GM23338 (cell line): Measurements from ENCODE around the gene NELFCD. TPM values are rescaled to one million over a fixed set of nuclear protein-coding genes. Genes with fewer than 3 reads are reported as not detected.
A peak's percentile ranks its signal among the peaks of the same experiment; 100 is the strongest.

ENCODE experiments used
- ATAC-seq: fragments of 200-7000 bp; cut with Tn5 transposase; 3 replicates; pipeline ENCODE4 v1.9.1; 2020
- DNase-seq: peaks from one replicate; pipeline ENCODE4 v3.0.0-alpha.2; 2015; ENCODE audit warnings: low spot score
- H2AFZ ChIP-seq: fragments of 200-600 bp; sonication (generic); 2 replicates; pipeline ENCODE4 v1.8.0; 2016; ENCODE audit warnings: antibody characterized with exemption, mild to moderate bottlenecking, moderate library complexity
- H3F3A ChIP-seq: fragments of 200-600 bp; sonication (generic); replicated peaks from 2 replicates; pipeline ENCODE4 v1.8.0; 2017; ENCODE audit warnings: antibody characterized with exemption, mixed run types, low read depth
- H3K27ac ChIP-seq: fragments of 200-600 bp; sonication (generic); 2 replicates; pipeline ENCODE4 v1.6.1; 2016; ENCODE audit warnings: low read depth
- H3K27me3 ChIP-seq: fragments of 200-600 bp; sonication (generic); 2 replicates; pipeline ENCODE4 v1.8.0; 2016; ENCODE audit warnings: mild to moderate bottlenecking, mixed run types, moderate library complexity; ENCODE audit not compliant: insufficient read depth
- H3K36me3 ChIP-seq: fragments of 200-600 bp; sonication (generic); 2 replicates; pipeline ENCODE4 v1.8.0; 2016; ENCODE audit warnings: mild to moderate bottlenecking; ENCODE audit not compliant: insufficient read depth
- H3K4me1 ChIP-seq: fragments of 200-600 bp; sonication (generic); 2 replicates; pipeline ENCODE4 v1.8.0; 2016; ENCODE audit warnings: mild to moderate bottlenecking, moderate library complexity; ENCODE audit not compliant: insufficient read depth
- H3K4me2 ChIP-seq: fragments of 200-600 bp; sonication (generic); 2 replicates; pipeline ENCODE4 v1.7.1; 2017; ENCODE audit warnings: mixed run types
- H3K4me3 ChIP-seq: fragments of 200-600 bp; sonication (generic); 2 replicates; pipeline ENCODE4 v1.6.1; 2016; ENCODE audit warnings: mixed run types
- H3K79me2 ChIP-seq: fragments of 200-600 bp; sonication (generic); replicated peaks from 2 replicates; pipeline ENCODE4 v1.8.0; 2017; ENCODE audit warnings: mild to moderate bottlenecking; ENCODE audit not compliant: insufficient read depth
- H3K9me2 ChIP-seq: fragments of 200-600 bp; sonication (generic); 2 replicates; pipeline ENCODE4 v1.8.0; 2017; ENCODE audit not compliant: insufficient read depth
- H4K20me1 ChIP-seq: fragments of 200-600 bp; sonication (generic); replicated peaks from 2 replicates; pipeline ENCODE4 v1.8.0; 2017; ENCODE audit warnings: mild to moderate bottlenecking; ENCODE audit not compliant: insufficient read depth
- H3K27ac Mint-ChIP-seq: 2 replicates; pipeline ENCODE4 v1.8.0; 2020; ENCODE audit warnings: inconsistent platforms, mild to moderate bottlenecking, moderate library complexity, mixed read lengths
- H3K27me3 Mint-ChIP-seq: 3 replicates; pipeline ENCODE4 v1.8.0; 2022; ENCODE audit warnings: low read depth, mild to moderate bottlenecking, moderate library complexity, mixed read lengths, inconsistent platforms; ENCODE audit not compliant: insufficient read depth, poor library complexity
- H3K36me3 Mint-ChIP-seq: 3 replicates; pipeline ENCODE4 v1.8.0; 2021; ENCODE audit warnings: low read depth, mild to moderate bottlenecking, inconsistent platforms, moderate library complexity, mixed read lengths
- H3K4me1 Mint-ChIP-seq: 3 replicates; pipeline ENCODE4 v1.8.0; 2020; ENCODE audit warnings: mild to moderate bottlenecking, inconsistent platforms, mixed read lengths
- H3K4me3 Mint-ChIP-seq: 3 replicates; pipeline ENCODE4 v1.8.0; 2021; ENCODE audit warnings: moderate library complexity, mild to moderate bottlenecking, inconsistent platforms, mixed read lengths
- H3K9me3 Mint-ChIP-seq: 3 replicates; pipeline ENCODE4 v1.8.0; 2020; ENCODE audit warnings: moderate library complexity, mild to moderate bottlenecking, inconsistent platforms, mixed read lengths
- CREB1 ChIP-seq: fragments of 250-450 bp; sonication (Bioruptor Pico); IDR thresholded peaks from 2 replicates; pipeline ENCODE4 v1.5.0; 2020; ENCODE audit warnings: low read depth, mild to moderate bottlenecking, moderate library complexity
- CTCF ChIP-seq, 2 experiments: fragments of 200-600 bp in 1 of 2; sonication (generic) in 1 of 2; conservative IDR thresholded peaks; 2 replicates each; pipeline versions ENCODE4 v1.5.1 to v1.6.1; 2016 to 2017; ENCODE audit warnings: antibody characterized with exemption in 2 of 2, low read depth in 2 of 2, mild to moderate bottlenecking in 2 of 2, moderate library complexity in 1 of 2
- ETS1 ChIP-seq: IDR thresholded peaks from 2 replicates; pipeline ENCODE4 v1.6.1; 2016; ENCODE audit warnings: antibody characterized with exemption
- EZH2 ChIP-seq: fragments of 200-600 bp; sonication (generic); IDR thresholded peaks from one replicate; pipeline ENCODE4 v1.8.0; 2017; ENCODE audit warnings: antibody characterized with exemption, mild to moderate bottlenecking, low read depth; ENCODE audit not compliant: unreplicated experiment
- EZH2phosphoT487 ChIP-seq: fragments of 200-600 bp; sonication (generic); IDR thresholded peaks from one replicate; pipeline ENCODE4 v1.8.1; 2018; ENCODE audit warnings: antibody characterized with exemption; ENCODE audit not compliant: unreplicated experiment
- JUNB ChIP-seq: IDR thresholded peaks from one replicate; pipeline ENCODE4 v1.6.1; 2016; ENCODE audit warnings: antibody characterized with exemption; ENCODE audit not compliant: unreplicated experiment
- NANOG ChIP-seq: IDR thresholded peaks from 2 replicates; pipeline ENCODE4 v1.6.1; 2016; ENCODE audit warnings: antibody characterized with exemption, borderline replicate concordance
- POLR2AphosphoS5 ChIP-seq: IDR thresholded peaks from 2 replicates; pipeline ENCODE4 v1.6.1; 2016; ENCODE audit warnings: antibody characterized with exemption, low read depth
- REST ChIP-seq: IDR thresholded peaks from one replicate; pipeline ENCODE4 v1.6.1; 2018; ENCODE audit warnings: antibody characterized with exemption; ENCODE audit not compliant: unreplicated experiment
- STAT1 ChIP-seq: IDR thresholded peaks from one replicate; pipeline ENCODE4 v1.6.1; 2016; ENCODE audit warnings: antibody characterized with exemption; ENCODE audit not compliant: unreplicated experiment
- ZNF114 ChIP-seq: fragments of 250-450 bp; sonication (Bioruptor Pico); IDR thresholded peaks from 2 replicates; pipeline ENCODE4 v1.5.0; 2020; ENCODE audit warnings: mild to moderate bottlenecking, moderate library complexity
- ZNF331 ChIP-seq: fragments of 250-450 bp; sonication (Bioruptor Pico); IDR thresholded peaks from 2 replicates; pipeline ENCODE4 v1.5.0; 2020; ENCODE audit warnings: low read depth, mild to moderate bottlenecking, moderate library complexity
- ZNF462 ChIP-seq: fragments of 250-450 bp; sonication (Bioruptor Pico); IDR thresholded peaks from 2 replicates; pipeline ENCODE4 v1.5.0; 2020; ENCODE audit warnings: mild to moderate bottlenecking, moderate library complexity
- polyA plus RNA-seq: library from polyadenylated mRNA; unstranded; fragments of >200 nt; fragmentation: Nextera tagmentation; extraction: Ambion mirVana; gene quantifications from 2 replicates; pipeline ENCODE4 v1.2.1, GENCODE V29; 2016
- total RNA-seq: library from RNA; depleted of rRNA; stranded (reverse); fragments of >200 nt; shearing (Covaris generic); gene quantifications from 2 replicates; pipeline ENCODE4 v1.2.3, GENCODE V29; 2014

The NELFCD gene
- total and polyA plus RNA-seq, 2 experiments from 2014 or later, result 52.9 to 75.8 TPM

- no peak overlapping the region for H3K4me2 ChIP-seq
- Mint-ChIP-seq H3K36me3 (peaks cover 6% of the 10 kb centered on the region), H3K27me3 (peaks cover 12% of the 10 kb centered on the region), H3K27ac (no peak overlapping the region), H3K9me3 (peaks cover 14% of the 10 kb centered on the region; the same call in 2 of the 3 replicates), H3K4me1 (peaks cover 20% of the 10 kb centered on the region), H3K4me3 (no peak overlapping the region)
- H4K20me1 ChIP-seq, result no peaks in the 10 kb centered on the region
- no peak for DNase-seq
- H2AFZ ChIP-seq, result 0 out of 2 replicates have a peak overlapping the region, but pooled peaks have one; percentile 32
- H3K4me3 ChIP-seq, result no peak overlapping the region
- H3K27ac ChIP-seq, result no peak overlapping the region
- H3K79me2 ChIP-seq, result peaks cover 21% of the 10 kb centered on the region
- no peaks in the 10 kb centered on the region; the same call in 1 of the 2 replicates for H3K9me2 ChIP-seq
- peaks cover 12% of the 10 kb centered on the region for H3K4me1 ChIP-seq
- H3F3A ChIP-seq, result no peaks in the 10 kb centered on the region
- H3K36me3 ChIP-seq, result no peaks in the 10 kb centered on the region
- H3K27me3 ChIP-seq, result no peaks in the 10 kb centered on the region
- no peak for TF ChIP-seq ETS1
- TF ChIP-seq REST, result no peak
- no peak for TF ChIP-seq JUNB
- TF ChIP-seq ZNF331 (CRISPR knock-in tag), result no peak
- no peak for TF ChIP-seq EZH2
- no peak for TF ChIP-seq ZNF462 (CRISPR knock-in tag)
- TF ChIP-seq CTCF (conservative IDR thresholded peaks at IDR 0.05; ENCODE audit: low read depth in 2 of 2), result no peak
- no peak for TF ChIP-seq EZH2phosphoT487
- no peak for TF ChIP-seq CREB1 (CRISPR knock-in tag)
- no peak for TF ChIP-seq STAT1
- TF ChIP-seq NANOG, result no peak
- no peak for TF ChIP-seq POLR2AphosphoS5
- no peak for TF ChIP-seq ZNF114
- no peak for ATAC-seq
Observed at GRCh38 chr20:58978351-58979190, 2.5 kb upstream of the NELFCD start.
